ENCODE data around the gene DUSP12.

The DUSP12 gene

DNA sequence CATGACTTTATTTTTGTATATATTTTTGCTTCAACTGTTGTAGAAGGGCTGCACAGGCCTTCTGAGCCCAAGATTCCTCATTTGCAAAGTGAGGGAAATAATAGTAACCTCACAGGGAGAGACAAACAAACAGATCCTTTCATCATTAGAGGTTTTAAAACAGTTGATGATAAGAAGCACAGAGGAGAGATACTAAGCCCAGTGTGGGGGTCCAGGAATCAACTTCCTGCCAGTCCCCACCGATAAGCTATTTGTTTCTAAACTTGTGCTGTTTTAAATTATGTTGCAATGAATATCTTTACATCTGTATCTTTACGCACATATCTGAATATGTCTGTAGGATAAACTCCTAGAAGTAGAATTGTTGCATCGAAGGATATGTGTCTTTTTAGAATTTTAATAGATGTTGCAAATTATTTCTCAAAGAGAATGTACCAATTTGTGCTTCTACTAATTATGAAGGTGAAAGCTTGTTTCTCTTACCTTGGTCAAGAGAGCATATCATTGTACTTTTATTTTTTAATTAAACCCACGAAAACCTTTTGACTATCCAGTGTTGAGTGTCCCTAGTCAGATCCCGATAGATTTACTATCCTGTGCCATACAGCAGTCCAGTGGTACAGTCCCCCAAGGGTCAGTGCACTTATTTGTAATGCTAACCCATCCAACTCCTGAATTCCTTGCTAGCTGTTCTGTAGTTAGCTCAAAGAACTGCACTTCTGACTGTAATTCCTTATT lies 17.4 kb upstream of the DUSP12 start:
- no peak for DNase-seq (ENCODE audit: low read depth in 1 of 2, low spot score in 1 of 2)
- TF ChIP-seq JUND (IDR thresholded peaks at IDR 0.05; ENCODE audit: low read depth), result no peak
- in situ Hi-C loops (cut with HindIII; ENCODE audit: low pct_unique_long_range_greater_than_20kb, low sequenced_read_pairs), result no loop called here

DNA sequence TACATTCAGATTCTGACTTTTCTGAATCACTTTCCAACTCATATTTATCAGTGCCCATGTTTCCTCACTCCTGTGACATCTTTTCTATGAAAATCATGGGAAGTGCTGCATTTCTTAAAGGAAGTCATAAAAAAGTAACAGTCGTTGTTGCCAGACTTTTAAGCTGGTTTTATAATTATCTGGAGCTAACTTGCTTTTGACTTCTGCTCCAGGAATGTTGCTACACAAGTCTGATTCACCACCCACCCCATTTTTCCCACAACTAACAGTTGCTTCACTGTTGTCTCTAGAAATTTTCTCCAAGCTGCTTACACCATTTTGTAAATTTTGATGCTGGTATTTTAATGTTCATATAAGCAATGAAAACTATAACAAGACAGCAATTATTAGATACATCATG lies 16.1 kb upstream of the DUSP12 start:
- TF ChIP-seq JUND (IDR thresholded peaks at IDR 0.05; ENCODE audit: low read depth), result no peak
- DNase-seq (ENCODE audit: low read depth in 1 of 2, low spot score in 1 of 2), result peak in 1 of 2 experiments; percentile 48
- in situ Hi-C loops (cut with HindIII; ENCODE audit: low pct_unique_long_range_greater_than_20kb, low sequenced_read_pairs), result no loop called here

DNA sequence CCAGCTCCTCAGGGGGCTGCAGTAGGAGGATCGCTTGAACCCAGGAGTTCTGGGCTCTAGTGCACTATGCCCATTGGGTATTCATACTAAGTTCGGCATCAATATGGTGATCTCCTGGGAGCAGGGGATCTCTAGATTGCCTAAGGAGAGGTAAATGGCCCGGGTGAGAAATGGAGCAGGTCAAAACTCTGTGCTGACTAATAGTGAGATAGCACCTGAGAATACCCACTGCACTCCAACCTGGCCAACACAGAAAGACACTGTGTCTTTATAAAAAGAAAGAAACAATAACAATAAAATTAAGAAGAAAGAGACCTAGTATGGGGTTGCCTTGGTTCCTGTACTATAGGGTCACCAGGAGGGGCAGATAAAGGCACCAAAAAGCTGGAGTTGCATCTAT lies 13.7 kb upstream of the DUSP12 start:
- DNase-seq (ENCODE audit: low read depth in 1 of 2, low spot score in 1 of 2), result no peak
- in situ Hi-C loops (cut with HindIII; ENCODE audit: low pct_unique_long_range_greater_than_20kb, low sequenced_read_pairs), result no loop called here
- no peak for TF ChIP-seq JUND (IDR thresholded peaks at IDR 0.05; ENCODE audit: low read depth)

DNA sequence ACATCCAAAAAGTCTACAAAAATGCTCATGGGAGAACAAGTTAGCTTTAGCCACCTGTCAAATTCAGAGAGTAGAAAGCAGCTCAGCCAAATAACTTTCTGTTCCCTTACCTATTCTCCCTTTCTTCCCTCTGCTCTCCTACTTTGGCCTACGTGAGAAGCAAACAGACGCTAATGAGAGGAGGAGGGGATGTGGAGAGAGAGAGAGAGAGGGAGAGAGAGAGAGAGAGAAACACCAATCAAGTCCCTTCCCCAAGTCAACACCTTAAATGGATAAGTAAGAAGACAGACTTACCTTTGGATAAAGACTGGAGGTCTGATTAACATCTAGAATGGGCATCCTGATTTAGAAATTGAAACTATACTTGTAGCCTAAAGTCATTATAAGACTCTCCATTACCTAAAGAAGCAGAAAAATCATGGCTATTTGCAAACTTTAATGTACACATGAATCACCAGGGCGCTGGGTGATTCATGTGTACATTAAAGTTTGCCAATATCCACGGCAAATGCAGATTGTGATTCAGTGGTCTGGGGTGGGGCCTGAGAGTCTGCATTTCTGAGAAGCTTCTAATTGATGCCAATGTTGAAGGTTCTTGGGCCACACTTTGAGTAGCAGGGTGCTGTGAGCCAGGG lies 13.1 kb upstream of the DUSP12 start:
- in situ Hi-C loops (cut with HindIII; ENCODE audit: low pct_unique_long_range_greater_than_20kb, low sequenced_read_pairs), result no loop called here
- no peak for TF ChIP-seq JUND (IDR thresholded peaks at IDR 0.05; ENCODE audit: low read depth)

DNA sequence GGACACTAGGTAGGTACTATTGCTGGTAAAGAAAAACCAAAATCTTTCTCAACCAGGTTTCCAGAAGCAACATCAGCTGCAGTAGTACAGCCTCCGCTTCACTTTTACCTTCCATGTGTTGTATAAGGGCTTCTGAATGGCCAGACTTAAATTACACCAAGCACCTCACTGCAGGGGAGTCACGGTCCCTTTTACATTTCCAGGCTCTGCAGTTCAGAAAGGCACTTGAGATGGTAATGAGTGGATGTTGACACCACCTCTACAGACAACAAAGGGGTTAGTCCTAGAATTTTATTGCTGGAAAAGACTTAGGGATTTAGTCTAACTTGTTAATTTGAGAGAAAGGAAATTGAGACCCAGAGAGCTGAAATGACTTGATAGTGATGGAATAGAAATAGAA lies 12.0 kb upstream of the DUSP12 start:
- no peak for DNase-seq (ENCODE audit: low read depth in 1 of 2, low spot score in 1 of 2)
- in situ Hi-C loops (cut with HindIII; ENCODE audit: low pct_unique_long_range_greater_than_20kb, low sequenced_read_pairs), result no loop called here
- no peak for TF ChIP-seq JUND (IDR thresholded peaks at IDR 0.05; ENCODE audit: low read depth)

More for the DNA sequence above, 13.1 kb upstream of the DUSP12 start:
- no peak for DNase-seq (ENCODE audit: low read depth in 1 of 2, low spot score in 1 of 2)

DNA sequence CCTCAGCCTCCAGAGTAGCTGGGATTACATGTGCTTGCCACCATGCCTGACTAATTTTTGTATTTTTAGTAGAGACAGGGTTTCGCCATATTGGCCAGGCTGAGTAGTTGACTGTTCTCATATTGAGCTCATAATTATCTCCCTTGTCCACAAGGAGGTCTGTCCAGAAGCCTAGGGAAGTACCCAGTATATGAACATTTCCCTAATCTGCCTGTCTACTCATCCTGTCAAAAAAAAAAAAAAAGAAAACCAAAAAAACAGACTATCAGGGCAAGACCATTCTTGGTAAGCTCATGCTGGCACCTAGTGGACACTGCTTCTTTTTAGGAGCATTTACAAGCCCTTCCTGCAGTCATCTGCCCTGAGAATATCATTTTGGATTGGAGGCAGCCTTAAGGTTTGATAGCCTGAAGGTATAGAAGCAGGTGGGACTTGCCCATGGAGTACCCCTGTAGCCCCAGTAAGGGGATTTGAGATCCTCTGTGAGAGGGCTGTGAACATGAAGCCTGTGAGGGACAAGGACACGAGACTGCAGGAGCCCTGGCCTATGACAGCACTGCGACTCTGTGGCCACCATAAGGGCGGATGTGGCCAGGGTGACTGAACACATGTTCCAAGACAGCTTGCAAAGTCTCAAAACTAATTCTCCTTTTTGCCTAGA lies 10.8 kb upstream of the DUSP12 start:
- peak in 1 of 2 experiments; percentile 70 for DNase-seq (ENCODE audit: low read depth in 1 of 2, low spot score in 1 of 2)
- in situ Hi-C loops (cut with HindIII; ENCODE audit: low pct_unique_long_range_greater_than_20kb, low sequenced_read_pairs), result no loop called here
- TF ChIP-seq JUND (IDR thresholded peaks at IDR 0.05; ENCODE audit: low read depth), result no peak

DNA sequence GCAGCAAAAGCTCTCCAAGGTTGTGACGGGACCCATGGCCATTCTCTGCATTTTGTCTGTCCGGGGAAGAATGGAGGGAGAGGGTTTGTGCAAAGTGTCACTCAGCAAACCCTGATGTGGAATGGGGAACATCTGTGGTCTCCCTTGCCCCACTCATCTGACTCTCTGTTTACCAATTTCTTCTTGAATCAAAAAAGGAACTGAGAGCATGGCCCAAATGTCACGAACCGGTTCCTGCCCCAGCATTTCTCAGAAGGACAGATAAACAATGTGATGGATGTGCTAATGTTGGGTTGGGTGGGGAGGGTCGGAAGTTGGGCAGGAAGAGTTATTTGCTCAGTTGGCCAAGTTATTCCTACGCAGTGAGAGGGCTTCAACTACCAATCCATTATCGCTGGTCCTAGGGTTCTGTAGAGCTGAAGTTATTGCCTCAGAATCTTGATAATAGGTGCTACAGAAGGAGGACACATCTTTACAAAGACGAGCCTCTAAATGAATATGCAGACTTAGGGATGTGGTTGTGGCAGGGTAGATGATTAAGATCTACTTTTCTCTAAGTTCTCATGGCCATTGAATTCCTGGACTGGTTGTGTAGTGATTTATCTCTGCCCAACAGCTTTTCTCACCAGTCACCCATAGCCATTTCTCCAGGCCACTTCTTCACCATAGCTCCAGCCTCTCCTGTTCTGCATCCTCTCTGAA lies 9.6 kb upstream of the DUSP12 start:
- TF ChIP-seq JUND (IDR thresholded peaks at IDR 0.05; ENCODE audit: low read depth), result no peak
- DNase-seq (ENCODE audit: low read depth in 1 of 2, low spot score in 1 of 2), result no peak
- in situ Hi-C loops (cut with HindIII; ENCODE audit: low pct_unique_long_range_greater_than_20kb, low sequenced_read_pairs), result no loop called here

DNA sequence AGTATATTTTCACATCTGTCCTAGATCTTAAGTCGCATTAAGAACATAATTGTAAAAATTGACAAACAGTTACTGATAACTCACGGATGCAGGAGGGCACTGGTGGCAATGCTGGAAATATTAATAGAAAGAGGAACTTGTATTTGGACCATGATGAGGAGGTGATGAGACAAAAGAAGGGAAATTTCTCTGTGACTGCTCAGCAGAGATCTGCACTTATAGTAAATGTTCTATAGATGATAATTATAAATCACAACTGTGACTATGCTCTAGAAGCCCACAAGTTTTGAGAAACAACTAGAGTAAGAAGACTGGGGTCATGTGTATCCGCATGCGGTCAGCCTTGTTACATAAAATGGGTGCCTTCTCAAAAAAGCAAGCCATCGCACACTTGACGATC lies 8.7 kb upstream of the DUSP12 start:
- no peak for DNase-seq (ENCODE audit: low read depth in 1 of 2, low spot score in 1 of 2)
- in situ Hi-C loops (cut with HindIII; ENCODE audit: low pct_unique_long_range_greater_than_20kb, low sequenced_read_pairs), result no loop called here
- no peak for TF ChIP-seq JUND (IDR thresholded peaks at IDR 0.05; ENCODE audit: low read depth)

DNA sequence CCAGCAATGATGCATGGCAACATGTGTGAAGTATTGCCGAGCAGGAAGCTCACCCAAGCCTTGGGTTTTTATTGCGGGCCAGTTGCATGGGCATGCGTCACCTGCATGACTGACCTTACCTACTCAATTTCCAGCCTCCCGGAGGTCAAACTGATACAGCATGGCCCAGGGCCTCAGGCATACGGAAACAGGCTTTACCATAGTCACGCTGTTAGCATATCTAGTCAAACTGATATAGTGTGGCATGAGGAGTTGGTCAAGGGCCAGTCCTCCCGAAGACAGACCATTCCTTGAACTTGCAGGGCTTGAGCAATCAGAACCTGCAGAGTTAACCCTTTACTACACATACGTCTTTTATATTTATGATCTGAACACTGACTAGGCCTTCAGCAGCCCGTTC lies 6.4 kb upstream of the DUSP12 start:
- in situ Hi-C loops (cut with HindIII; ENCODE audit: low pct_unique_long_range_greater_than_20kb, low sequenced_read_pairs), result no loop called here
- no peak for TF ChIP-seq JUND (IDR thresholded peaks at IDR 0.05; ENCODE audit: low read depth)
- no peak for DNase-seq (ENCODE audit: low read depth in 1 of 2, low spot score in 1 of 2)

DNA sequence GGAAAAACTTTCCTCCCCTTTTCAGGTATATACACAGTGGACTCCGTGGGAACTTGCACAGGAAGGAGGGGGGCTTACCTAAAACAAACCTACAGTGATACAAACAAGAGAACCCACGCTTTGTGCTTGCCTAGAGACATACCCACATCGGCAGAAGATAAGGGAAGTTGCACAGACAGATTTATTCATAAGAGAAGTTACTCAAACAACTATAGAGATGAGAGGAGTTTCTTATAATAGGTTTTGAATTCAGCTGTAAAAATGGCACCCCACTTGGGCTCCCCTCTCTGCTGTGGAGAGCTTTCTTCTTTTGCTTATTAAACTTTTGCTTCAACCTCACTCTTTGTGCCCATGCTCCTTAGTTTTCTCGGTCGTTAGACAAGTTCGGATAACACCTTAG lies 1.8 kb upstream of the DUSP12 start:
- in situ Hi-C loops (cut with HindIII; ENCODE audit: low pct_unique_long_range_greater_than_20kb, low sequenced_read_pairs), result no loop called here
- DNase-seq (ENCODE audit: low read depth in 1 of 2, low spot score in 1 of 2), result no peak
- no peak for TF ChIP-seq JUND (IDR thresholded peaks at IDR 0.05; ENCODE audit: low read depth)

DNA sequence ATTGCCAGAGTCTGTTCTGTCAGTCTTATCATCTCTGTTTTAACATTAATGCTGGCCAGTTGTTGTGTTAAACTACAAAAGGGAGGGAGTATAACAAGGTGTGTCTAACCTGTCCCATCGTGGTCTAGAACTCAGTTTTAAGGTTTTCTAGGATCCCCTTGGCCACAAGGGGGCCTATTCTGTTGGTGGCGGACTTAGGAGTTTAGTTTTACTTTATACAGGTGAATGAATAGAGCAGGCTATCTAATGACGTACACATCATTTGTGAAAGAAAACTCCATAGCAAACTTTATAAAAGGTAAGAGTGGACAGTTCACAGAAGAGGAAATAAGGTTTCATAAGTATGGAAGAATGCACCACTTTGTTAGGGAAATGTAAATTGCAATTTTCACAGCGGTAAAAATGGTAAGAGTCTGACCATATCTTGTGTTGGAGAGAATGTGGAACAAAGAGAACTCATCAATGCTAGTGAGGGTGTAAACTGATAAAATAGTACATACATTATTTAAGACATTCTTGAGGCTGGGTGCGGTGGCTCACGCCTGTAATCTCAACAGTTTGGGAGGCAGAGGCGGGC lies 14.0 kb downstream of the DUSP12 start:
- in situ Hi-C loops (cut with HindIII; ENCODE audit: low pct_unique_long_range_greater_than_20kb, low sequenced_read_pairs), result no loop called here
- DNase-seq (ENCODE audit: low read depth in 1 of 2, low spot score in 1 of 2), result peak in 1 of 2 experiments; percentile 79
- no peak for TF ChIP-seq JUND (IDR thresholded peaks at IDR 0.05; ENCODE audit: low read depth)

Measured in T47D (cell line).